Measurements from ENCODE around the gene ACCS. TPM values are rescaled to one million over a fixed set of nuclear protein-coding genes. Genes with fewer than 3 reads are reported as not detected.

Gene ACCS
- total and polyA plus RNA-seq, 2 of the 4 experiments (the other 2 are of a cell fraction): 1.8 to 7.3 TPM

- H2AK9ac ChIP-seq (replicated peaks; ENCODE audit: low read depth, low read length, poor library complexity): no peak overlapping the region
- H3K56ac ChIP-seq (ENCODE audit: extremely low read depth, insufficient read depth, low read length): no peak overlapping the region
- H4K91ac ChIP-seq (ENCODE audit: insufficient read depth, low read depth, low read length): no peak overlapping the region
- H2BK20ac ChIP-seq (ENCODE audit: low read depth, low read length): no peak overlapping the region
- no peak overlapping the region for H2AK5ac ChIP-seq (ENCODE audit: low read depth, low read length)
- H3K4me3 ChIP-seq (ENCODE audit: insufficient read depth, low read depth, low read length): no peak overlapping the region
- DNase-seq: no peak
- no peak overlapping the region for H2AFZ ChIP-seq (replicated peaks; ENCODE audit: low read length, poor library complexity)
- H3K4ac ChIP-seq (ENCODE audit: low read depth, low read length): no peak overlapping the region
- no TSS peak for BruUV-seq (replicated peaks)
- TF ChIP-seq RFX5 (IDR thresholded peaks at IDR 0.05; ENCODE audit: low read depth, low read length) (no peak), RCOR1 (IDR thresholded peaks at IDR 0.05; ENCODE audit: insufficient replicate concordance, low read length) (no peak), CHD1 (IDR thresholded peaks at IDR 0.05; ENCODE audit: low read depth, low read length) (no peak), MAZ (IDR thresholded peaks at IDR 0.05; ENCODE audit: borderline replicate concordance, low read depth, low read length) (no peak), CEBPB (IDR thresholded peaks at IDR 0.05; ENCODE audit: low read depth, low read length) (no peak), ELK1 (IDR thresholded peaks at IDR 0.05; ENCODE audit: borderline replicate concordance, low read depth, low read length) (no peak), BHLHE40 (IDR thresholded peaks at IDR 0.05; ENCODE audit: low read depth, low read length) (no peak), USF2 (IDR thresholded peaks at IDR 0.05; ENCODE audit: low read depth, low read length) (no peak), NFE2L2 (IDR thresholded peaks at IDR 0.05; ENCODE audit: low read depth, low read length) (no peak), CTCF (conservative IDR thresholded peaks at IDR 0.05; ENCODE audit: low read depth, low read length) (no peak), FOS (IDR thresholded peaks at IDR 0.05; ENCODE audit: low read depth, low read length) (no peak), POLR2A (IDR thresholded peaks at IDR 0.05; ENCODE audit: low read depth, low read length) (no peak), SMC3 (IDR thresholded peaks at IDR 0.05; ENCODE audit: low read depth, low read length) (no peak), MXI1 (IDR thresholded peaks at IDR 0.05; ENCODE audit: borderline replicate concordance, low read depth, low read length) (no peak), RAD21 (IDR thresholded peaks at IDR 0.05; ENCODE audit: low read length) (no peak), MAFK (IDR thresholded peaks at IDR 0.05; ENCODE audit: low read depth, low read length) (no peak)
- H3K9me1 ChIP-seq (ENCODE audit: insufficient read depth, low read length): no peaks in the 10 kb centered on the region
- H3K4me2 ChIP-seq (ENCODE audit: low read depth, low read length): no peak overlapping the region
- no peaks in the 10 kb centered on the region for H3K27me3 ChIP-seq (ENCODE audit: control insufficient read depth, insufficient read depth, low read length)
- no peak overlapping the region for H2BK15ac ChIP-seq (ENCODE audit: low read depth, low read length)
- no peaks in the 10 kb centered on the region for H3K79me1 ChIP-seq (ENCODE audit: low read depth in 1 of 2, low read length in 2 of 2)
- intact Hi-C loops (cut with micrococcal nuclease) (loop anchor here (5.0 to 10.0 kb wide), 2 partner anchors 124 to 157 kb away; no protein-coding TSS in a partner anchor), in situ Hi-C loops (cut with MboI; ENCODE audit: low sequenced_read_pairs) (loop anchor here (5.0 kb wide), 1 partner anchor 412 kb away; no protein-coding TSS in a partner anchor), dilution Hi-C loops (cut with HindIII; ENCODE audit: low sequenced_read_pairs, unreplicated experiment) (no loop called here)
- no peak overlapping the region for H3K18ac ChIP-seq (ENCODE audit: low read depth, low read length)
- ChIA-PET POLR2A (ENCODE audit: unreplicated experiment) (no interaction called here), CTCF (no interaction called here)
- 80% methylated on average over 4 of the region's 6 CpGs; no CpG with 5 or more reads in 1 of the 2 experiments for WGBS, 2 experiments (ENCODE audit: extremely low coverage in 2 of 2, insufficient read length in 1 of 2)
- H2BK120ac ChIP-seq (ENCODE audit: low read depth, low read length): no peak overlapping the region
- no peak overlapping the region for H3K23ac ChIP-seq (ENCODE audit: low read depth, low read length)
- H3K14ac ChIP-seq (replicated peaks; ENCODE audit: low read depth, low read length): no peak overlapping the region
- no peaks in the 10 kb centered on the region for H4K20me1 ChIP-seq (ENCODE audit: insufficient read depth, low read length)
- H3K27ac ChIP-seq (ENCODE audit: insufficient read depth, low read length): no peak overlapping the region
- ATAC-seq (ENCODE audit: low read depth): no peak
- H3K36me3 ChIP-seq (ENCODE audit: control insufficient read depth, insufficient read depth, low read length): peaks cover 27% of the 10 kb centered on the region
- no peak overlapping the region for H4K8ac ChIP-seq (ENCODE audit: low read depth in 2 of 2, low read length in 2 of 2)
- no peak overlapping the region for H4K5ac ChIP-seq (ENCODE audit: low read depth, low read length)
- H2BK5ac ChIP-seq (ENCODE audit: low read depth, low read length, poor library complexity, severe bottlenecking): no peak overlapping the region
- no peaks in the 10 kb centered on the region for H3K9me3 ChIP-seq (ENCODE audit: control insufficient read depth, insufficient read depth, low read length)
- no peak overlapping the region for H3K9ac ChIP-seq (ENCODE audit: low read depth, low read length)
- no peaks in the 10 kb centered on the region for H3K4me1 ChIP-seq (ENCODE audit: control insufficient read depth, insufficient read depth, low read length)
These were observed 64.7 kb downstream of the ACCS start for GRCh38 chr11:44130751-44131150.

All from IMR-90 (cell line).